NB4 (cell line): ENCODE results near the gene DLEU7.

ENCODE experiments used
- CTCF ChIP-seq: IDR thresholded peaks from one replicate; pipeline ENCODE4 v1.5.1; 2012; ENCODE audit warnings: low read depth, low read length
- MAX ChIP-seq: IDR thresholded peaks from 2 replicates; pipeline ENCODE4 v1.6.1; 2011; ENCODE audit warnings: low read depth, low read length
- POLR2A ChIP-seq: IDR thresholded peaks from 2 replicates; pipeline ENCODE4 v1.6.1; 2011; ENCODE audit warnings: mild to moderate bottlenecking; ENCODE audit not compliant: insufficient read length; ENCODE audit errors: extremely low read depth

GRCh38 chr13:50840284-50840683, 3.2 kb downstream of the DLEU7 start:
- TF ChIP-seq CTCF: no peak
- no peak for TF ChIP-seq MAX
- no peak for TF ChIP-seq POLR2A
